ENCODE data around the gene NFATC2. TPM values are rescaled to one million over a fixed set of nuclear protein-coding genes. Genes with fewer than 3 reads are reported as not detected.

The NFATC2 gene
- polyA plus RNA-seq, 1 of the 3 experiments (the other 2 are of a cell fraction) = 0.36 TPM

DNA sequence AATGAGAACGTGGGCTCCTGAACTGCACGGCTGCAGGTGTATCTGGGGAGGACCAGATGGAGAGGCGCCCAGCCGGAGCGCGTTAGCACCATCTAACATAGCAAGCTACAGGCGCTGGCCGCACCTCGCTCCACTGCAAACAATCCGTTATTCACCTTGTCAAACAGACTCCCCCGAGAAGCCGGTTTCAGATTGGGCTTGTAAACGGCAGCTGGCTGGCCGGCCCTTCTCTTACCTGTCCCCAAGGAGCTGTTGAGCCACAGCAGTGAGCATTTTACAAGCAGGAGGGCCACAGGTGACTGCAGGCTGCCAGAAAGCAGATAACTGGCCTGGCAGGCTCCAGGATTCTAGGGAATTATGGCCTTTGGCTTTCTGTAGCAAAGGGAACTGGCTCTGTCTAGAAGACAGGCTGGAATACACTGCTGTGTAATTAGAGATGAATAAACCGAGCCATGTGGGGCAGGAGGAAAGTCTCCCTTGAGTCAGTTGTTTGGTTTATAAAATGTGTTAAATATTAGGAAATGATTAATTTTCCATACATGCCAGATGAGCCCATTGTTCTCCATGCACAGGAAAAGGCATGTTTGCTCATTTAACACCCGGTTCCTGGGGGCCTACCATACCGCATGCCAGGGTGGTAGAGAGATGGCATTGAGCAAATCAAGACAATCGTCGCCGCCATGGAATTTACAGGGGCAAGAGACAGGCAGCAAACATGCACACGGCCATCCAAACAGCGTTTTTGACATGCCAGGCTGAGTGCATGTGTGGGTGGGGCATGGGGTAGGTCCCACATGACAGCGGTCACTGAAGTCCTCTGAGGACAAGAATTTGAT lies 159.3 kb downstream of the NFATC2 start:
- ChIA-PET CTCF (interaction anchor here (1.0 to 1.6 kb wide), 3 partner anchors 10 to 231 kb away, joined by 3 to 14 read pairs (median 8); no protein-coding TSS in a partner anchor), POLR2A (no interaction called here)
- no peaks in the 10 kb centered on the region for H3K27me3 ChIP-seq (ENCODE audit: insufficient read depth)
- H3K9me3 ChIP-seq = no peaks in the 10 kb centered on the region
- no peak overlapping the region for H3K4me3 ChIP-seq (ENCODE audit: low read depth in 2 of 2, low read length in 1 of 2)
- WGBS (ENCODE audit: low lambda C conversion rate) = 86% methylated on average over 23 of the region's 23 CpGs
- no peak for TF ChIP-seq FOSL2 (IDR thresholded peaks at IDR 0.05; ENCODE audit: borderline replicate concordance, low read depth)
- TF ChIP-seq RCOR1 (IDR thresholded peaks at IDR 0.05; ENCODE audit: low read length) = no peak
- TF ChIP-seq SIN3A (IDR thresholded peaks at IDR 0.05; ENCODE audit: borderline replicate concordance, low read depth, low read length) = no peak
- TF ChIP-seq, protein P1, sequence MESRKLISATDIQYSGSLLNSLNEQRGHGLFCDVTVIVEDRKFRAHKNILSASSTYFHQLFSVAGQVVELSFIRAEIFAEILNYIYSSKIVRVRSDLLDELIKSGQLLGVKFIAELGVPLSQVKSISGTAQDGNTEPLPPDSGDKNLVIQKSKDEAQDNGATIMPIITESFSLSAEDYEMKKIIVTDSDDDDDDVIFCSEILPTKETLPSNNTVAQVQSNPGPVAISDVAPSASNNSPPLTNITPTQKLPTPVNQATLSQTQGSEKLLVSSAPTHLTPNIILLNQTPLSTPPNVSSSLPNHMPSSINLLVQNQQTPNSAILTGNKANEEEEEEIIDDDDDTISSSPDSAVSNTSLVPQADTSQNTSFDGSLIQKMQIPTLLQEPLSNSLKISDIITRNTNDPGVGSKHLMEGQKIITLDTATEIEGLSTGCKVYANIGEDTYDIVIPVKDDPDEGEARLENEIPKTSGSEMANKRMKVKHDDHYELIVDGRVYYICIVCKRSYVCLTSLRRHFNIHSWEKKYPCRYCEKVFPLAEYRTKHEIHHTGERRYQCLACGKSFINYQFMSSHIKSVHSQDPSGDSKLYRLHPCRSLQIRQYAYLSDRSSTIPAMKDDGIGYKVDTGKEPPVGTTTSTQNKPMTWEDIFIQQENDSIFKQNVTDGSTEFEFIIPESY (IDR thresholded peaks at IDR 0.05; ENCODE audit: borderline replicate concordance, low read depth) = no peak
- TF ChIP-seq, protein P2, sequence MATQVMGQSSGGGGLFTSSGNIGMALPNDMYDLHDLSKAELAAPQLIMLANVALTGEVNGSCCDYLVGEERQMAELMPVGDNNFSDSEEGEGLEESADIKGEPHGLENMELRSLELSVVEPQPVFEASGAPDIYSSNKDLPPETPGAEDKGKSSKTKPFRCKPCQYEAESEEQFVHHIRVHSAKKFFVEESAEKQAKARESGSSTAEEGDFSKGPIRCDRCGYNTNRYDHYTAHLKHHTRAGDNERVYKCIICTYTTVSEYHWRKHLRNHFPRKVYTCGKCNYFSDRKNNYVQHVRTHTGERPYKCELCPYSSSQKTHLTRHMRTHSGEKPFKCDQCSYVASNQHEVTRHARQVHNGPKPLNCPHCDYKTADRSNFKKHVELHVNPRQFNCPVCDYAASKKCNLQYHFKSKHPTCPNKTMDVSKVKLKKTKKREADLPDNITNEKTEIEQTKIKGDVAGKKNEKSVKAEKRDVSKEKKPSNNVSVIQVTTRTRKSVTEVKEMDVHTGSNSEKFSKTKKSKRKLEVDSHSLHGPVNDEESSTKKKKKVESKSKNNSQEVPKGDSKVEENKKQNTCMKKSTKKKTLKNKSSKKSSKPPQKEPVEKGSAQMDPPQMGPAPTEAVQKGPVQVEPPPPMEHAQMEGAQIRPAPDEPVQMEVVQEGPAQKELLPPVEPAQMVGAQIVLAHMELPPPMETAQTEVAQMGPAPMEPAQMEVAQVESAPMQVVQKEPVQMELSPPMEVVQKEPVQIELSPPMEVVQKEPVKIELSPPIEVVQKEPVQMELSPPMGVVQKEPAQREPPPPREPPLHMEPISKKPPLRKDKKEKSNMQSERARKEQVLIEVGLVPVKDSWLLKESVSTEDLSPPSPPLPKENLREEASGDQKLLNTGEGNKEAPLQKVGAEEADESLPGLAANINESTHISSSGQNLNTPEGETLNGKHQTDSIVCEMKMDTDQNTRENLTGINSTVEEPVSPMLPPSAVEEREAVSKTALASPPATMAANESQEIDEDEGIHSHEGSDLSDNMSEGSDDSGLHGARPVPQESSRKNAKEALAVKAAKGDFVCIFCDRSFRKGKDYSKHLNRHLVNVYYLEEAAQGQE (IDR thresholded peaks at IDR 0.05; ENCODE audit: low read depth, low read length) = no peak
- TF ChIP-seq TAF1 (IDR thresholded peaks at IDR 0.05; ENCODE audit: borderline replicate concordance, low read depth, low read length) = no peak
- no peak for TF ChIP-seq NRF1 (IDR thresholded peaks at IDR 0.05; ENCODE audit: low read depth, low read length)
- TF ChIP-seq POLR2AphosphoS5 (IDR thresholded peaks at IDR 0.05; ENCODE audit: low read depth, low read length) = no peak
- TF ChIP-seq RAD21 (IDR thresholded peaks at IDR 0.05; ENCODE audit: low read length) = no peak
- no peak for TF ChIP-seq JUND (IDR thresholded peaks at IDR 0.05)
- no peak for TF ChIP-seq MXI1 (IDR thresholded peaks at IDR 0.05; ENCODE audit: low read depth, low read length)
- TF ChIP-seq MEF2A (IDR thresholded peaks at IDR 0.05; ENCODE audit: borderline replicate concordance, low read depth) = no peak
- no peak for TF ChIP-seq GATA2 (CRISPR knock-in tag; IDR thresholded peaks at IDR 0.05)
- TF ChIP-seq, protein P3, sequence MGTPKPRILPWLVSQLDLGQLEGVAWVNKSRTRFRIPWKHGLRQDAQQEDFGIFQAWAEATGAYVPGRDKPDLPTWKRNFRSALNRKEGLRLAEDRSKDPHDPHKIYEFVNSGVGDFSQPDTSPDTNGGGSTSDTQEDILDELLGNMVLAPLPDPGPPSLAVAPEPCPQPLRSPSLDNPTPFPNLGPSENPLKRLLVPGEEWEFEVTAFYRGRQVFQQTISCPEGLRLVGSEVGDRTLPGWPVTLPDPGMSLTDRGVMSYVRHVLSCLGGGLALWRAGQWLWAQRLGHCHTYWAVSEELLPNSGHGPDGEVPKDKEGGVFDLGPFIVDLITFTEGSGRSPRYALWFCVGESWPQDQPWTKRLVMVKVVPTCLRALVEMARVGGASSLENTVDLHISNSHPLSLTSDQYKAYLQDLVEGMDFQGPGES (IDR thresholded peaks at IDR 0.05; ENCODE audit: low read depth, low read length) = no peak
- TF ChIP-seq, protein P4, sequence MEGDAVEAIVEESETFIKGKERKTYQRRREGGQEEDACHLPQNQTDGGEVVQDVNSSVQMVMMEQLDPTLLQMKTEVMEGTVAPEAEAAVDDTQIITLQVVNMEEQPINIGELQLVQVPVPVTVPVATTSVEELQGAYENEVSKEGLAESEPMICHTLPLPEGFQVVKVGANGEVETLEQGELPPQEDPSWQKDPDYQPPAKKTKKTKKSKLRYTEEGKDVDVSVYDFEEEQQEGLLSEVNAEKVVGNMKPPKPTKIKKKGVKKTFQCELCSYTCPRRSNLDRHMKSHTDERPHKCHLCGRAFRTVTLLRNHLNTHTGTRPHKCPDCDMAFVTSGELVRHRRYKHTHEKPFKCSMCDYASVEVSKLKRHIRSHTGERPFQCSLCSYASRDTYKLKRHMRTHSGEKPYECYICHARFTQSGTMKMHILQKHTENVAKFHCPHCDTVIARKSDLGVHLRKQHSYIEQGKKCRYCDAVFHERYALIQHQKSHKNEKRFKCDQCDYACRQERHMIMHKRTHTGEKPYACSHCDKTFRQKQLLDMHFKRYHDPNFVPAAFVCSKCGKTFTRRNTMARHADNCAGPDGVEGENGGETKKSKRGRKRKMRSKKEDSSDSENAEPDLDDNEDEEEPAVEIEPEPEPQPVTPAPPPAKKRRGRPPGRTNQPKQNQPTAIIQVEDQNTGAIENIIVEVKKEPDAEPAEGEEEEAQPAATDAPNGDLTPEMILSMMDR (IDR thresholded peaks at IDR 0.05) = no peak
- no peak for TF ChIP-seq GABPA (IDR thresholded peaks at IDR 0.05; ENCODE audit: low read depth)
- TF ChIP-seq EZH2phosphoT487 (IDR thresholded peaks at IDR 0.05; ENCODE audit: borderline replicate concordance, low read depth) = no peak
- no peaks in the 10 kb centered on the region for H3K9me2 ChIP-seq
- H3K4me2 ChIP-seq = no peak overlapping the region
- no peaks in the 10 kb centered on the region for H3K36me3 ChIP-seq (replicated peaks in 1 of 2; ENCODE audit: control insufficient read depth in 1 of 2, insufficient read depth in 2 of 2, low read length in 1 of 2)
- H4K20me1 ChIP-seq (ENCODE audit: insufficient read depth) = no peaks in the 10 kb centered on the region
- H3K4me1 ChIP-seq (ENCODE audit: control insufficient read depth in 1 of 2, insufficient read depth in 2 of 2, low read depth in 1 of 2, low read length in 1 of 2) = peaks cover 4% of the 10 kb centered on the region in 2 experiments; a peak in 1 of 4 replicates
- H3K27ac ChIP-seq (ENCODE audit: low read depth in 2 of 2, low read length in 1 of 2) = no peak overlapping the region
- H3K9ac ChIP-seq = no peak overlapping the region
- DNase-seq = no peak
- H2AFZ ChIP-seq (ENCODE audit: low read depth) = no peak overlapping the region
- H3F3A ChIP-seq (replicated peaks; ENCODE audit: insufficient read depth) = peaks cover 5% of the 10 kb centered on the region
- H3K79me2 ChIP-seq (ENCODE audit: insufficient read depth) = no peaks in the 10 kb centered on the region
